ENCODE results near the gene HTT.
A peak's percentile ranks its signal among the peaks of the same experiment; 100 is the strongest.
"Not testable (repeated sequence)": the region's sequence is repeated elsewhere in the genome, so short reads cannot be mapped to it uniquely, and the experiment has no call there.

HTT gene

GRCh38 chr4:3074846-3075651, 568 bp downstream of the HTT start:
- TF ChIP-seq JUND (IDR thresholded peaks at IDR 0.05; ENCODE audit: low read depth): no peak
- peak; percentile 45 to 71 for DNase-seq (ENCODE audit: low read depth in 1 of 2, low spot score in 1 of 2)

GRCh38 chr4:3075652-3075981, 1.1 kb downstream of the HTT start:
- in situ Hi-C loops (cut with HindIII; ENCODE audit: low pct_unique_long_range_greater_than_20kb, low sequenced_read_pairs): no loop called here

More at GRCh38 chr4:3074846-3075651, 568 bp downstream of the HTT start:
- in situ Hi-C loops (cut with HindIII; ENCODE audit: low pct_unique_long_range_greater_than_20kb, low sequenced_read_pairs): no loop called here

GRCh38 chr4:3077796-3078195, 3.3 kb downstream of the HTT start:
- no peak for DNase-seq (ENCODE audit: low read depth in 1 of 2, low spot score in 1 of 2)
- in situ Hi-C loops (cut with HindIII; ENCODE audit: low pct_unique_long_range_greater_than_20kb, low sequenced_read_pairs): no loop called here
- no peak for TF ChIP-seq JUND (IDR thresholded peaks at IDR 0.05; ENCODE audit: low read depth)

More at GRCh38 chr4:3075652-3075981, 1.1 kb downstream of the HTT start:
- DNase-seq (ENCODE audit: low read depth in 1 of 2, low spot score in 1 of 2): no peak
- no peak for TF ChIP-seq JUND (IDR thresholded peaks at IDR 0.05; ENCODE audit: low read depth)

- TF ChIP-seq JUND (IDR thresholded peaks at IDR 0.05; ENCODE audit: low read depth): no peak
- in situ Hi-C loops (cut with HindIII; ENCODE audit: low pct_unique_long_range_greater_than_20kb, low sequenced_read_pairs): no loop called here
- no peak for DNase-seq (ENCODE audit: low read depth in 1 of 2, low spot score in 1 of 2)
Measured at GRCh38 chr4:3079694-3080123, 5.2 kb downstream of the HTT start.

GRCh38 chr4:3082925-3083515, 8.5 kb downstream of the HTT start:
- in situ Hi-C loops (cut with HindIII; ENCODE audit: low pct_unique_long_range_greater_than_20kb, low sequenced_read_pairs): no loop called here
- DNase-seq (ENCODE audit: low read depth in 1 of 2, low spot score in 1 of 2): no peak

GRCh38 chr4:3083732-3084131, 9.3 kb downstream of the HTT start:
- in situ Hi-C loops (cut with HindIII; ENCODE audit: low pct_unique_long_range_greater_than_20kb, low sequenced_read_pairs): no loop called here
- no peak for DNase-seq (ENCODE audit: low read depth in 1 of 2, low spot score in 1 of 2)
- TF ChIP-seq JUND (IDR thresholded peaks at IDR 0.05; ENCODE audit: low read depth): no peak

More at GRCh38 chr4:3082925-3083515, 8.5 kb downstream of the HTT start:
- no peak for TF ChIP-seq JUND (IDR thresholded peaks at IDR 0.05; ENCODE audit: low read depth)

- no peak for TF ChIP-seq JUND (IDR thresholded peaks at IDR 0.05; ENCODE audit: low read depth)
- no peak for DNase-seq (ENCODE audit: low read depth in 1 of 2, low spot score in 1 of 2)
- in situ Hi-C loops (cut with HindIII; ENCODE audit: low pct_unique_long_range_greater_than_20kb, low sequenced_read_pairs): no loop called here
Measured at GRCh38 chr4:3085948-3086670, 11.6 kb downstream of the HTT start.

- DNase-seq (ENCODE audit: low read depth in 1 of 2, low spot score in 1 of 2): no peak
- in situ Hi-C loops (cut with HindIII; ENCODE audit: low pct_unique_long_range_greater_than_20kb, low sequenced_read_pairs): no loop called here
- TF ChIP-seq JUND (IDR thresholded peaks at IDR 0.05; ENCODE audit: low read depth): no peak
Measured at GRCh38 chr4:3087115-3087797, 12.8 kb downstream of the HTT start.

- in situ Hi-C loops (cut with HindIII; ENCODE audit: low pct_unique_long_range_greater_than_20kb, low sequenced_read_pairs): no loop called here
- no peak for TF ChIP-seq JUND (IDR thresholded peaks at IDR 0.05; ENCODE audit: low read depth)
Measured at GRCh38 chr4:3091464-3091863, 17.0 kb downstream of the HTT start.

GRCh38 chr4:3094701-3095100, 20.2 kb downstream of the HTT start:
- in situ Hi-C loops (cut with HindIII; ENCODE audit: low pct_unique_long_range_greater_than_20kb, low sequenced_read_pairs); DNase-seq (ENCODE audit: low read depth in 1 of 2, low spot score in 1 of 2): not testable (repeated sequence)

More at GRCh38 chr4:3091464-3091863, 17.0 kb downstream of the HTT start:
- DNase-seq (ENCODE audit: low read depth in 1 of 2, low spot score in 1 of 2): no peak

GRCh38 chr4:3096202-3096601, 21.7 kb downstream of the HTT start:
- no peak for TF ChIP-seq JUND (IDR thresholded peaks at IDR 0.05; ENCODE audit: low read depth)
- in situ Hi-C loops (cut with HindIII; ENCODE audit: low pct_unique_long_range_greater_than_20kb, low sequenced_read_pairs): no loop called here
- DNase-seq (ENCODE audit: low read depth in 1 of 2, low spot score in 1 of 2): no peak

- in situ Hi-C loops (cut with HindIII; ENCODE audit: low pct_unique_long_range_greater_than_20kb, low sequenced_read_pairs): no loop called here
- DNase-seq (ENCODE audit: low read depth in 1 of 2, low spot score in 1 of 2): no peak
- TF ChIP-seq JUND (IDR thresholded peaks at IDR 0.05; ENCODE audit: low read depth): no peak
Measured at GRCh38 chr4:3098346-3098745, 23.9 kb downstream of the HTT start.
